GM12878 (cell line): Measurements from ENCODE around the gene KIAA1217. TPM values are rescaled to one million over a fixed set of nuclear protein-coding genes. Genes with fewer than 3 reads are reported as not detected.

Experiments
- ATAC-seq: fragments of 200-7000 bp; cut with Tn5 transposase; 3 replicates; pipeline ENCODE4 v1.9.1; 2020; ENCODE audit warnings: mild to moderate bottlenecking, moderate library complexity
- BruUV-seq: library from RNA; stranded (reverse); fragments of 400-500 nt; replicated peaks from 2 replicates; lab custom pipeline; 2021; lab: Mats Ljungman, UMichigan
- CTCF ChIA-PET: fragments of 300-600 bp; sonication (Branson Sonifier 250); formaldehyde crosslinking; extraction: SDS; loops from one replicate; lab custom pipeline; 2021; ENCODE audit warnings: inconsistent platforms; lab: Yijun Ruan, JAX
- POLR2A ChIA-PET: fragments of 350-600 bp; formaldehyde crosslinking; extraction: SDS; loops from one replicate; lab custom pipeline; 2021; ENCODE audit warnings: inconsistent platforms; lab: Charles Lee
- RAD21 ChIA-PET: fragments of 300-600 bp; sonication (Branson Sonifier 250); formaldehyde crosslinking; loops from one replicate; lab custom pipeline; 2023; ENCODE audit warnings: antibody characterized with exemption; ENCODE audit not compliant: unreplicated experiment; lab: Charles Lee
- SMC1A ChIA-PET: fragments of 300-600 bp; sonication (Branson Sonifier 250); formaldehyde crosslinking; loops from one replicate; lab custom pipeline; 2023; ENCODE audit not compliant: unreplicated experiment, uncharacterized antibody; lab: Charles Lee
- DNase-seq: peaks from one replicate; pipeline ENCODE4 v3.0.0-alpha.2; 2011; ENCODE audit warnings: low read depth, low spot score
- FAIRE-seq: peaks from 3 replicates; lab custom pipeline; 2011; peaks lifted over from hg19 to GRCh38; lab: Jason Lieb, UNC
- H2AFZ ChIP-seq: 2 replicates; pipeline ENCODE4 v1.6.0; 2011; ENCODE audit warnings: low read depth, low read length, control low read depth; ENCODE audit not compliant: control insufficient read depth
- H3K27ac ChIP-seq: 2 replicates; pipeline ENCODE4 v1.5.1; 2011; ENCODE audit warnings: control low read depth; ENCODE audit not compliant: control insufficient read depth, insufficient read depth
- H3K27me3 ChIP-seq, 2 experiments: replicated peaks in 1 of 2; 2 replicates each; pipeline versions ENCODE4 v1.6.0 to v1.6.1; 2011; ENCODE audit warnings: low read length in 1 of 2; ENCODE audit not compliant: control insufficient read depth in 2 of 2, insufficient read depth in 2 of 2
- H3K36me3 ChIP-seq, 2 experiments: 2 replicates each; pipeline ENCODE4 v1.5.1; 2011; ENCODE audit warnings: low read length in 1 of 2; ENCODE audit not compliant: control insufficient read depth in 2 of 2, insufficient read depth in 2 of 2
- H3K4me1 ChIP-seq: 2 replicates; pipeline ENCODE4 v1.6.1; 2011; ENCODE audit warnings: mild to moderate bottlenecking, low read length, moderate library complexity, mixed read lengths; ENCODE audit not compliant: control insufficient read depth, insufficient read depth
- H3K4me2 ChIP-seq: 2 replicates; pipeline ENCODE4 v1.6.0; 2011; ENCODE audit warnings: control low read depth; ENCODE audit not compliant: control insufficient read depth, insufficient read depth
- H3K4me3 ChIP-seq: fragments of 200-600 bp; sonication (generic); 2 replicates; pipeline ENCODE4 v1.5.1; 2016
- H3K79me2 ChIP-seq: 2 replicates; pipeline ENCODE4 v1.6.0; 2011; ENCODE audit warnings: low read length; ENCODE audit not compliant: control insufficient read depth, insufficient read depth
- H3K9ac ChIP-seq: 2 replicates; pipeline ENCODE4 v1.8.0; 2011; ENCODE audit warnings: low read length, control low read depth, mixed read lengths; ENCODE audit not compliant: control insufficient read depth, insufficient read depth
- H3K9me3 ChIP-seq: replicated peaks from 3 replicates; pipeline ENCODE4 v1.5.1; 2011; ENCODE audit warnings: mild to moderate bottlenecking, low read length; ENCODE audit not compliant: control insufficient read depth, insufficient read depth
- H4K20me1 ChIP-seq: 2 replicates; pipeline ENCODE4 v1.6.0; 2011; ENCODE audit not compliant: control insufficient read depth, insufficient read depth
- BRCA1 ChIP-seq: IDR thresholded peaks from 2 replicates; pipeline ENCODE4 v1.6.1; 2011; ENCODE audit warnings: low read depth, low read length, improper control_type of control experiment
- IKZF2 ChIP-seq, 2 experiments: fragments of 450-650 bp; IDR thresholded peaks; 2 replicates each; pipeline ENCODE4 v1.6.1; 2017; ENCODE audit warnings: mild to moderate bottlenecking in 2 of 2, moderate library complexity in 2 of 2
- JUNB ChIP-seq: IDR thresholded peaks from 2 replicates; pipeline ENCODE4 v1.6.1; 2016; ENCODE audit warnings: antibody characterized with exemption, mild to moderate bottlenecking
- MXI1 ChIP-seq: fragments of 150-350 bp; IDR thresholded peaks from 2 replicates; pipeline ENCODE4 v1.6.1; 2011; ENCODE audit warnings: low read depth, mild to moderate bottlenecking, inconsistent platforms, low read length, improper control_type of control experiment
- PML ChIP-seq: IDR thresholded peaks from 2 replicates; pipeline ENCODE4 v1.6.1; 2012; ENCODE audit warnings: low read length, inconsistent platforms
- RAD21 ChIP-seq: IDR thresholded peaks from 2 replicates; pipeline ENCODE4 v1.6.1; 2011; ENCODE audit warnings: mild to moderate bottlenecking, low read depth, low read length, moderate library complexity; ENCODE audit not compliant: insufficient read depth
- RBBP5 ChIP-seq: fragments of 200-600 bp; sonication (generic); conservative IDR thresholded peaks from 2 replicates; pipeline ENCODE4 v1.6.1; 2016
- RELA ChIP-seq: fragments of 450-650 bp; IDR thresholded peaks from 2 replicates; pipeline ENCODE4 v1.8.0; 2014; ENCODE audit warnings: borderline replicate concordance; ENCODE audit not compliant: partially characterized antibody
- RFX5 ChIP-seq: IDR thresholded peaks from 2 replicates; pipeline ENCODE4 v1.6.1; 2011; ENCODE audit warnings: low read depth, low read length, improper control_type of control experiment
- SP1 ChIP-seq: IDR thresholded peaks from one replicate; pipeline ENCODE4 v1.6.1; 2011; ENCODE audit warnings: low read depth, low read length
- TCF12 ChIP-seq: IDR thresholded peaks from 2 replicates; pipeline ENCODE4 v1.6.1; 2011; ENCODE audit warnings: low read depth, mild to moderate bottlenecking, low read length
- ZNF24 ChIP-seq: fragments of 450-650 bp; IDR thresholded peaks from 2 replicates; pipeline ENCODE4 v1.6.1; 2017; ENCODE audit warnings: antibody characterized with exemption, mild to moderate bottlenecking
- ZNF622 ChIP-seq: fragments of 450-650 bp; IDR thresholded peaks from 2 replicates; pipeline ENCODE4 v1.6.1; 2017; ENCODE audit warnings: mild to moderate bottlenecking, inconsistent platforms
- WGBS: methylation state at CpG from one replicate; pipeline ENCODE4 v1.1.6; 2016; ENCODE audit warnings: low lambda C conversion rate; ENCODE audit not compliant: insufficient replicate concordance, insufficient coverage; ENCODE audit errors: missing lambda C conversion rate; 5-methylcytosine and 5-hydroxymethylcytosine counted together
- in situ Hi-C: fragments of 300-500 bp; cut with MboI; formaldehyde crosslinking; loops from 9 replicates; pipeline ENCODE4 v1.14.3; 2018; ENCODE audit warnings: mixed read lengths
- intact Hi-C: fragments of 100-400 bp; cut with micrococcal nuclease; formaldehyde crosslinking; loops from one replicate; pipeline ENCODE4 v1.14.2; 2022; ENCODE audit not compliant: unreplicated experiment
- polyA plus RNA-seq, 11 experiments: library from polyadenylated mRNA; depleted of rRNA in 4 of 11; unstranded in 6 of 11; stranded (reverse) in 5 of 11; fragments of >200 nt; fragmentation: Nextera tagmentation in 4 of 11; fragmentation: Illumina TruSeq in 1 of 11; extraction: Ambion mirVana in 4 of 11; extraction: Trizol in 1 of 11; gene quantifications; 1 replicate in 1 of 11; 2 replicates in 10 of 11; pipeline versions ENCODE4 v1.2.1 to v1.2.3, GENCODE V29; 2011 to 2016; ENCODE audit warnings: inconsistent platforms in 2 of 11, missing spikeins in 2 of 11, low read depth in 1 of 11
- total RNA-seq, 4 experiments: library from RNA; depleted of rRNA in 3 of 4; stranded (reverse); fragments of >200 nt in 3 of 4; fragmentation: Illumina TruSeq in 1 of 4; extraction: Trizol in 1 of 4; gene quantifications; 2 replicates each; pipeline versions ENCODE4 v1.2.1 to v1.2.3, GENCODE V29; 2013 to 2021
- TF ChIP-seq, protein P1 (sequence below): IDR thresholded peaks from 2 replicates; pipeline ENCODE4 v1.6.1; 2012; ENCODE audit warnings: low read depth, low read length, improper control_type of control experiment
- TF ChIP-seq, protein P2 (sequence below): fragments of 450-650 bp; IDR thresholded peaks from 2 replicates; pipeline ENCODE4 v1.6.1; 2017; ENCODE audit warnings: low read depth, mild to moderate bottlenecking, moderate library complexity
- TF ChIP-seq, protein P3 (sequence below): fragments of 450-650 bp; formaldehyde crosslinking; IDR thresholded peaks from 2 replicates; pipeline ENCODE4 v1.4.0; 2020; ENCODE audit warnings: mild to moderate bottlenecking, moderate library complexity
- TF ChIP-seq, protein P4 (sequence below): IDR thresholded peaks from 2 replicates; pipeline ENCODE4 v1.6.1; 2011; ENCODE audit warnings: low read depth, low read length, improper control_type of control experiment, borderline replicate concordance

Gene KIAA1217
- total and polyA plus RNA-seq, 10 of the 15 experiments (the other 5 are each of a cell fraction or from before 2014, with no cell fraction given) = 0.57 to 3.8 (median 2.1) TPM

DNA sequence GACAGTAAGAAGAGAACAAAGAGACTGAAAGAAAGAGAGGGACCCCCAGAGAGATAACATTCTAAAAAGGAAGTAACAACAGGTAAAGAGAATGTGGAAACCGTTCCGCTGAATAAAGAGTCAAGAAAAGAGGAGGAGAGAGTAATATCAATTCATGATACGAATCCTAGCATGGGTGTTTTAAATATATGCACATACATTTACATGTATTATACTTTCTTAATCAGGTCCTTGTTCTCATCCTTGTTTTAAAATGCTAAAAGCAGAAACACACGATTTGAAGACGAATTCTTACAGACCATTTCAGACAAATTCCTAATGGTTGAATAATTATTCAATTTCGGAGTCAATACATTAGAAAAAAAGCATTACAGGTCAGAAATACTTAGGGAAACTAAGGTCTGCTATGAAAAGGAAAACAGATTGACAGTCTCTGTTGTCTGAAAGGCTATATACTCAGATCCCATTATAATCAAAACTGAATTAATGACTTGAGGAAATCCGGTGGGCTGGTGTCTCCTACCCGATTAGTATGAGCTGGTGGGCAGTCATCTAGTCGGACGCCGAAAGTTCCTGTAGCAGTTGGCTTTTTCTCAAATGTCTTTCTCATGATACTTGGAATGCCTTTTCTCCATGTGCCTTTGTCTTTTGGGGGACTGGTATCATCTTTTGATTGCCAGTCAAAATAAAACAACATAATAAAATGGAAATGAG, 387.4 kb downstream of the KIAA1217 start:
- H3K9me3 ChIP-seq = no peaks in the 10 kb centered on the region
- H3K27me3 ChIP-seq = no peaks in the 10 kb centered on the region
- BruUV-seq = no TSS peak
- intact Hi-C loops (no loop called here), in situ Hi-C loops (no loop called here)
- ATAC-seq = no peak
- CTCF ChIA-PET = interaction anchor here (2.8 kb wide), 1 partner anchor 20 kb away, joined by 17 read pairs; no protein-coding TSS in a partner anchor
- H3K4me1 ChIP-seq = no peaks in the 10 kb centered on the region
- no peaks in the 10 kb centered on the region for H3K79me2 ChIP-seq
- no peak overlapping the region for H3K4me2 ChIP-seq
- no peak for DNase-seq
- H3K9ac ChIP-seq = no peak overlapping the region
- H4K20me1 ChIP-seq = no peaks in the 10 kb centered on the region
- no peak overlapping the region for H3K27ac ChIP-seq
- no peak overlapping the region for H3K4me3 ChIP-seq
- H3K36me3 ChIP-seq = peaks cover 0 to 7% of the 10 kb centered on the region in 2 experiments
- TF ChIP-seq RELA (no peak), RBBP5 (no peak), TCF12 (no peak), MXI1 (no peak), RFX5 (no peak), IKZF2 (IDR thresholded peaks at IDR 0.05) (no peak), ZNF622 (no peak), JUNB (no peak), BRCA1 (no peak), SP1 (no peak), ZNF24 (no peak), PML (no peak), RAD21 (no peak)
- TF ChIP-seq, protein P1, sequence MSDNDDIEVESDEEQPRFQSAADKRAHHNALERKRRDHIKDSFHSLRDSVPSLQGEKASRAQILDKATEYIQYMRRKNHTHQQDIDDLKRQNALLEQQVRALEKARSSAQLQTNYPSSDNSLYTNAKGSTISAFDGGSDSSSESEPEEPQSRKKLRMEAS = no peak
- TF ChIP-seq, protein P2, sequence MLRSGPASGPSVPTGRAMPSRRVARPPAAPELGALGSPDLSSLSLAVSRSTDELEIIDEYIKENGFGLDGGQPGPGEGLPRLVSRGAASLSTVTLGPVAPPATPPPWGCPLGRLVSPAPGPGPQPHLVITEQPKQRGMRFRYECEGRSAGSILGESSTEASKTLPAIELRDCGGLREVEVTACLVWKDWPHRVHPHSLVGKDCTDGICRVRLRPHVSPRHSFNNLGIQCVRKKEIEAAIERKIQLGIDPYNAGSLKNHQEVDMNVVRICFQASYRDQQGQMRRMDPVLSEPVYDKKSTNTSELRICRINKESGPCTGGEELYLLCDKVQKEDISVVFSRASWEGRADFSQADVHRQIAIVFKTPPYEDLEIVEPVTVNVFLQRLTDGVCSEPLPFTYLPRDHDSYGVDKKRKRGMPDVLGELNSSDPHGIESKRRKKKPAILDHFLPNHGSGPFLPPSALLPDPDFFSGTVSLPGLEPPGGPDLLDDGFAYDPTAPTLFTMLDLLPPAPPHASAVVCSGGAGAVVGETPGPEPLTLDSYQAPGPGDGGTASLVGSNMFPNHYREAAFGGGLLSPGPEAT = no peak
- TF ChIP-seq, protein P3, sequence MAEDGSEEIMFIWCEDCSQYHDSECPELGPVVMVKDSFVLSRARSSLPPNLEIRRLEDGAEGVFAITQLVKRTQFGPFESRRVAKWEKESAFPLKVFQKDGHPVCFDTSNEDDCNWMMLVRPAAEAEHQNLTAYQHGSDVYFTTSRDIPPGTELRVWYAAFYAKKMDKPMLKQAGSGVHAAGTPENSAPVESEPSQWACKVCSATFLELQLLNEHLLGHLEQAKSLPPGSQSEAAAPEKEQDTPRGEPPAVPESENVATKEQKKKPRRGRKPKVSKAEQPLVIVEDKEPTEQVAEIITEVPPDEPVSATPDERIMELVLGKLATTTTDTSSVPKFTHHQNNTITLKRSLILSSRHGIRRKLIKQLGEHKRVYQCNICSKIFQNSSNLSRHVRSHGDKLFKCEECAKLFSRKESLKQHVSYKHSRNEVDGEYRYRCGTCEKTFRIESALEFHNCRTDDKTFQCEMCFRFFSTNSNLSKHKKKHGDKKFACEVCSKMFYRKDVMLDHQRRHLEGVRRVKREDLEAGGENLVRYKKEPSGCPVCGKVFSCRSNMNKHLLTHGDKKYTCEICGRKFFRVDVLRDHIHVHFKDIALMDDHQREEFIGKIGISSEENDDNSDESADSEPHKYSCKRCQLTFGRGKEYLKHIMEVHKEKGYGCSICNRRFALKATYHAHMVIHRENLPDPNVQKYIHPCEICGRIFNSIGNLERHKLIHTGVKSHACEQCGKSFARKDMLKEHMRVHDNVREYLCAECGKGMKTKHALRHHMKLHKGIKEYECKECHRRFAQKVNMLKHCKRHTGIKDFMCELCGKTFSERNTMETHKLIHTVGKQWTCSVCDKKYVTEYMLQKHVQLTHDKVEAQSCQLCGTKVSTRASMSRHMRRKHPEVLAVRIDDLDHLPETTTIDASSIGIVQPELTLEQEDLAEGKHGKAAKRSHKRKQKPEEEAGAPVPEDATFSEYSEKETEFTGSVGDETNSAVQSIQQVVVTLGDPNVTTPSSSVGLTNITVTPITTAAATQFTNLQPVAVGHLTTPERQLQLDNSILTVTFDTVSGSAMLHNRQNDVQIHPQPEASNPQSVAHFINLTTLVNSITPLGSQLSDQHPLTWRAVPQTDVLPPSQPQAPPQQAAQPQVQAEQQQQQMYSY (CRISPR knock-in tag) = no peak
- TF ChIP-seq, protein P4, sequence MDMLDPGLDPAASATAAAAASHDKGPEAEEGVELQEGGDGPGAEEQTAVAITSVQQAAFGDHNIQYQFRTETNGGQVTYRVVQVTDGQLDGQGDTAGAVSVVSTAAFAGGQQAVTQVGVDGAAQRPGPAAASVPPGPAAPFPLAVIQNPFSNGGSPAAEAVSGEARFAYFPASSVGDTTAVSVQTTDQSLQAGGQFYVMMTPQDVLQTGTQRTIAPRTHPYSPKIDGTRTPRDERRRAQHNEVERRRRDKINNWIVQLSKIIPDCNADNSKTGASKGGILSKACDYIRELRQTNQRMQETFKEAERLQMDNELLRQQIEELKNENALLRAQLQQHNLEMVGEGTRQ = no peak
- TF ChIP-seq, all 136 proteins: peak for 0
- ChIA-PET POLR2A (no interaction called here), SMC1A (no interaction called here), RAD21 (no interaction called here)
- WGBS = 96% methylated on average over 11 of the region's 11 CpGs
- FAIRE-seq = no peak
- no peak overlapping the region for H2AFZ ChIP-seq
